Measurements from ENCODE around the gene PRPF18.

Gene PRPF18

GRCh38 chr10:13659887-13660550, 73.3 kb downstream of the PRPF18 start:
- no peak overlapping the region for H3K27ac Mint-ChIP-seq

GRCh38 chr10:13660551-13660920, 73.8 kb downstream of the PRPF18 start:
- Mint-ChIP-seq H3K27me3 (no peaks in the 10 kb centered on the region), H3K4me3 (no peak overlapping the region), H3K36me3 (ENCODE audit: low read depth) (no peaks in the 10 kb centered on the region), H3K9me3 (no peaks in the 10 kb centered on the region), H3K27ac (no peak overlapping the region), H3K4me1 (ENCODE audit: low read depth) (peaks cover 11% of the 10 kb centered on the region)

More at GRCh38 chr10:13659887-13660550, 73.3 kb downstream of the PRPF18 start:
- no peaks in the 10 kb centered on the region for H3K9me3 Mint-ChIP-seq
- H3K4me1 Mint-ChIP-seq (ENCODE audit: low read depth) = peaks cover 11% of the 10 kb centered on the region
- H3K4me3 Mint-ChIP-seq = no peak overlapping the region
- no peaks in the 10 kb centered on the region for H3K36me3 Mint-ChIP-seq (ENCODE audit: low read depth)
- no peaks in the 10 kb centered on the region for H3K27me3 Mint-ChIP-seq

- Mint-ChIP-seq H3K27ac (no peak overlapping the region), H3K4me1 (ENCODE audit: low read depth) (peaks cover 11% of the 10 kb centered on the region), H3K9me3 (no peaks in the 10 kb centered on the region), H3K4me3 (no peak overlapping the region), H3K27me3 (no peaks in the 10 kb centered on the region), H3K36me3 (ENCODE audit: low read depth) (no peaks in the 10 kb centered on the region)
These were observed 74.5 kb downstream of the PRPF18 start for GRCh38 chr10:13661256-13661655.

- Mint-ChIP-seq H3K9me3 (no peaks in the 10 kb centered on the region), H3K27me3 (no peaks in the 10 kb centered on the region), H3K27ac (no peak overlapping the region), H3K4me1 (ENCODE audit: low read depth) (no peaks in the 10 kb centered on the region), H3K36me3 (ENCODE audit: low read depth) (no peaks in the 10 kb centered on the region), H3K4me3 (no peak overlapping the region)
These were observed 78.9 kb downstream of the PRPF18 start for GRCh38 chr10:13665516-13666262.

- Mint-ChIP-seq H3K27ac (no peak overlapping the region), H3K27me3 (no peaks in the 10 kb centered on the region), H3K9me3 (no peaks in the 10 kb centered on the region), H3K4me1 (ENCODE audit: low read depth) (no peaks in the 10 kb centered on the region), H3K4me3 (no peak overlapping the region), H3K36me3 (ENCODE audit: low read depth) (no peaks in the 10 kb centered on the region)
These were observed 81.4 kb downstream of the PRPF18 start for GRCh38 chr10:13668126-13668525.

- Mint-ChIP-seq H3K27ac (no peak overlapping the region), H3K27me3 (no peaks in the 10 kb centered on the region), H3K36me3 (ENCODE audit: low read depth) (no peaks in the 10 kb centered on the region), H3K4me3 (no peak overlapping the region), H3K9me3 (no peaks in the 10 kb centered on the region), H3K4me1 (ENCODE audit: low read depth) (no peaks in the 10 kb centered on the region)
These were observed 82.6 kb downstream of the PRPF18 start for GRCh38 chr10:13669182-13669855.

GRCh38 chr10:13669901-13670300, 83.1 kb downstream of the PRPF18 start:
- Mint-ChIP-seq H3K4me1 (ENCODE audit: low read depth) (no peaks in the 10 kb centered on the region), H3K27me3 (no peaks in the 10 kb centered on the region), H3K36me3 (ENCODE audit: low read depth) (no peaks in the 10 kb centered on the region), H3K4me3 (no peak overlapping the region), H3K27ac (no peak overlapping the region), H3K9me3 (no peaks in the 10 kb centered on the region)

GRCh38 chr10:13670311-13670710, 83.5 kb downstream of the PRPF18 start:
- no peaks in the 10 kb centered on the region for H3K9me3 Mint-ChIP-seq
- no peaks in the 10 kb centered on the region for H3K36me3 Mint-ChIP-seq (ENCODE audit: low read depth)
- no peaks in the 10 kb centered on the region for H3K4me1 Mint-ChIP-seq (ENCODE audit: low read depth)
- no peaks in the 10 kb centered on the region for H3K27me3 Mint-ChIP-seq
- H3K27ac Mint-ChIP-seq = no peak overlapping the region
- H3K4me3 Mint-ChIP-seq = no peak overlapping the region

- Mint-ChIP-seq H3K27ac (no peak overlapping the region), H3K9me3 (no peaks in the 10 kb centered on the region), H3K27me3 (no peaks in the 10 kb centered on the region)
These were observed 85.1 kb downstream of the PRPF18 start for GRCh38 chr10:13671904-13672303.

GRCh38 chr10:13672548-13672947, 85.8 kb downstream of the PRPF18 start:
- Mint-ChIP-seq H3K4me1 (ENCODE audit: low read depth) (no peaks in the 10 kb centered on the region), H3K27ac (no peak overlapping the region), H3K36me3 (ENCODE audit: low read depth) (no peaks in the 10 kb centered on the region), H3K4me3 (no peak overlapping the region), H3K9me3 (no peaks in the 10 kb centered on the region), H3K27me3 (peaks cover 3% of the 10 kb centered on the region)

More at GRCh38 chr10:13671904-13672303, 85.1 kb downstream of the PRPF18 start:
- H3K36me3 Mint-ChIP-seq (ENCODE audit: low read depth) = no peaks in the 10 kb centered on the region
- H3K4me3 Mint-ChIP-seq = no peak overlapping the region
- H3K4me1 Mint-ChIP-seq (ENCODE audit: low read depth) = no peaks in the 10 kb centered on the region

GRCh38 chr10:13673156-13673555, 86.4 kb downstream of the PRPF18 start:
- Mint-ChIP-seq H3K4me1 (ENCODE audit: low read depth) (no peaks in the 10 kb centered on the region), H3K27ac (no peak overlapping the region), H3K36me3 (ENCODE audit: low read depth) (no peaks in the 10 kb centered on the region), H3K9me3 (no peaks in the 10 kb centered on the region), H3K27me3 (peaks cover 6% of the 10 kb centered on the region), H3K4me3 (no peak overlapping the region)

GRCh38 chr10:13674645-13675588, 88.2 kb downstream of the PRPF18 start:
- Mint-ChIP-seq H3K27me3 (peaks cover 6% of the 10 kb centered on the region), H3K4me1 (ENCODE audit: low read depth) (no peaks in the 10 kb centered on the region), H3K9me3 (no peaks in the 10 kb centered on the region), H3K27ac (no peak overlapping the region), H3K36me3 (ENCODE audit: low read depth) (no peaks in the 10 kb centered on the region), H3K4me3 (no peak overlapping the region)

GRCh38 chr10:13678101-13678843, 91.5 kb downstream of the PRPF18 start:
- no peak overlapping the region for H3K27ac Mint-ChIP-seq
- no peaks in the 10 kb centered on the region for H3K4me1 Mint-ChIP-seq (ENCODE audit: low read depth)
- no peak overlapping the region for H3K4me3 Mint-ChIP-seq
- H3K9me3 Mint-ChIP-seq = no peaks in the 10 kb centered on the region
- H3K36me3 Mint-ChIP-seq (ENCODE audit: low read depth) = no peaks in the 10 kb centered on the region
- peaks cover 12% of the 10 kb centered on the region for H3K27me3 Mint-ChIP-seq

Measured in stimulated activated naive CD8-positive, alpha-beta T cell treated with anti-CD3 and anti-CD28 coated beads, Interleukin-15, Interleukin-2, amounts not matched to agents 100 ng/mL and 50 ng/mL, for 24 hours (primary cell).